Measurements from ENCODE around the gene WDFY3. TPM values are rescaled to one million over a fixed set of nuclear protein-coding genes. Genes with fewer than 3 reads are reported as not detected.

WDFY3 gene
- total and polyA plus RNA-seq, 12 donors: 9.5 to 284 (median 85.0) TPM

DNA sequence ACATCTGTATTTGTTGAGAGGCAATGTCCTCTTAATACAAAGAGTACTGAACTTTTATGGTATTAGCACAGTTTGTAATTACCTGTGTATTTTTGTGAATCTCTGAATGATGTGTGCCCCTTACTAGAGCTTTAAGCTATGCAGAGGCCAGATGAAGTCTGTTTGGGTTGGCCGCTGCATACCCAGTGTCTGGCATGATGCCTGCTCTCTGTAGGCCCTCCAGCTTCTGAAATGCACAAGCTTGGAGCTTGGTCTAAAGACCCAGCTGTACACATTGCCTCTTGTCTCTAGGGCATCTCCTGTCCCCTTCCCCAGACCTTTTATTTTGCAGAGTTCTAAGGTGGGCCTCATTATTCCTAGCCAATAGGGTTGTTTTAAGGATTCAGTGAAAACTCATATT lies 315.0 kb downstream of the WDFY3 start:
- Histone ChIP-seq H3K36me3 (replicated peaks in 1 of 2) (no peaks in the 10 kb centered on the region), H3K4me3 (no peak overlapping the region), H3K27me3 (no peaks in the 10 kb centered on the region), H3K4me1 (replicated peaks in 1 of 2) (peaks cover 8 to 12% of the 10 kb centered on the region in 2 donors), H3K9me3 (replicated peaks in 1 of 3) (no peaks in the 10 kb centered on the region), H3K27ac (no peak overlapping the region)
- no peak for DNase-seq
- 75 to 100% (median 94%) methylated on average over 1 of the region's 1 CpG for WGBS, 4 donors
- intact Hi-C loops (cut with DNase I): no loop called here
- TF ChIP-seq POLR2A (IDR thresholded peaks at IDR 0.05): no peak
- TF ChIP-seq, protein P1, sequence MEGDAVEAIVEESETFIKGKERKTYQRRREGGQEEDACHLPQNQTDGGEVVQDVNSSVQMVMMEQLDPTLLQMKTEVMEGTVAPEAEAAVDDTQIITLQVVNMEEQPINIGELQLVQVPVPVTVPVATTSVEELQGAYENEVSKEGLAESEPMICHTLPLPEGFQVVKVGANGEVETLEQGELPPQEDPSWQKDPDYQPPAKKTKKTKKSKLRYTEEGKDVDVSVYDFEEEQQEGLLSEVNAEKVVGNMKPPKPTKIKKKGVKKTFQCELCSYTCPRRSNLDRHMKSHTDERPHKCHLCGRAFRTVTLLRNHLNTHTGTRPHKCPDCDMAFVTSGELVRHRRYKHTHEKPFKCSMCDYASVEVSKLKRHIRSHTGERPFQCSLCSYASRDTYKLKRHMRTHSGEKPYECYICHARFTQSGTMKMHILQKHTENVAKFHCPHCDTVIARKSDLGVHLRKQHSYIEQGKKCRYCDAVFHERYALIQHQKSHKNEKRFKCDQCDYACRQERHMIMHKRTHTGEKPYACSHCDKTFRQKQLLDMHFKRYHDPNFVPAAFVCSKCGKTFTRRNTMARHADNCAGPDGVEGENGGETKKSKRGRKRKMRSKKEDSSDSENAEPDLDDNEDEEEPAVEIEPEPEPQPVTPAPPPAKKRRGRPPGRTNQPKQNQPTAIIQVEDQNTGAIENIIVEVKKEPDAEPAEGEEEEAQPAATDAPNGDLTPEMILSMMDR (IDR thresholded peaks at IDR 0.05): no peak

DNA sequence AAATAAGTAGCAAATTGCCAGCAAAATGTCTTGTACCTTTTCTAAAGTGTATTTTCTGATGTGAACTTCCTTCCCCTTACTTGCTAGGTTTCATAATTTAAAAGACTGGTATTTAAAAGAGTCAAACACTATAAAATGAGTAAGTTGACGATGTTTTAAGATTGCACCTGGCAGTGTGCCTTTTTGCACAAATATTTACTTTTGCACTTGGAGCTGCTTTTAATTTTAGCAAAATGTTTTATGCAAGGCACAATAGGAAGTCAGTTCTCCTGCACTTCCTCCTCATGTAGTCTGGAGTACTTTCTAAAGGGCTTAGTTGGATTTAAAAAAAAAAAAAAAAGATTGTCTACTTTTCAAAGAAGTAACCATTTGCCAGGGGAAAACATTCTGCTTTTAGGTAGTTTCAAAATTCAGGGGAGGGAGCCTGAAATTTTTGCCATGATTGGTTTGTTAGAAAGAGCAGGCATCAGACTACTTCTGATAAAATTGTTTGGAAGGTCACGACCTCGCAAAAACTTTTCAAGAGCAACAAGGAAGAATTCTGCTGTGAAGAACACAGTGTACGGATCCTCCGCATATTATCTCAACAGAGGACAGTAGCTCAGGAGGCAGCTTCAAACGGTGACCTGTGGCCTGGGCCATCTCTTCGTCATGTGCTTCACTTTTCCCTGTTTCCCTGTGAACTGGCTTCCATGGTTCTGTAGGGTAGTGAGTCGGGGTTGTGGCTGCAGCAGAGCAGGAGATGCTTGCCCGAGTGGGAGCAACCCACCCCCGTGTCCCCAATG lies 317.4 kb downstream of the WDFY3 start:
- Histone ChIP-seq H3K27ac (no peak overlapping the region), H3K36me3 (replicated peaks in 1 of 2) (no peaks in the 10 kb centered on the region), H3K4me1 (replicated peaks in 1 of 2) (peaks cover 8 to 12% of the 10 kb centered on the region in 2 donors), H3K4me3 (no peak overlapping the region), H3K9me3 (replicated peaks in 1 of 3) (no peaks in the 10 kb centered on the region), H3K27me3 (no peaks in the 10 kb centered on the region)
- DNase-seq: no peak
- 64 to 75% (median 72%) methylated on average over 10 of the region's 10 CpGs for WGBS, 4 donors
- intact Hi-C loops (cut with DNase I): no loop called here
- TF ChIP-seq POLR2A (IDR thresholded peaks at IDR 0.05): no peak
- TF ChIP-seq, protein P1 (IDR thresholded peaks at IDR 0.05): no peak

DNA sequence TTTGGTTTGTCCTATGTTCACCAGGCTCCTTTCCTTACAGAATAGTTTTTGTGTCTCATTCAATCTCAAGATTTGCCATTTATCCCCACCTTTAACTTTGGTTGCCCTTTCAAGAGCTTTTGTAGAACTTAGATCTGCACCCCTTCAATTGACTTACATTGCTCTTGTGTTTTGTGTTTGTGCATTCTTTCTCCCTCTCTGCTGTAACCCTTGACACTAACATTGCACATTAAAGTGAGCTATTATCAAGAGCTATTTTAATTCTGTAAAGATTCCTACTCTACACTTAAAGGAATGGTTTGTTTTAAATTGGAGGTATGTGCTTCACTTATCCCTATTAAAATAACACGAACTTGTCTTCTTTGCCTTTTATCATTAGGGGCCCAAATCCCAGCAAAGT lies 318.3 kb downstream of the WDFY3 start:
- TF ChIP-seq, protein P1 (IDR thresholded peaks at IDR 0.05): no peak
- TF ChIP-seq POLR2A (IDR thresholded peaks at IDR 0.05): no peak
- Histone ChIP-seq H3K36me3 (replicated peaks in 1 of 2) (no peaks in the 10 kb centered on the region), H3K4me1 (replicated peaks in 1 of 2) (peaks cover 8 to 12% of the 10 kb centered on the region in 2 donors), H3K27ac (no peak overlapping the region), H3K9me3 (replicated peaks in 1 of 3) (no peaks in the 10 kb centered on the region), H3K27me3 (no peaks in the 10 kb centered on the region), H3K4me3 (no peak overlapping the region)
- no peak for DNase-seq
- intact Hi-C loops (cut with DNase I): no loop called here
- 79 to 96% (median 87%) methylated on average over 1 of the region's 1 CpG for WGBS, 4 donors

DNA sequence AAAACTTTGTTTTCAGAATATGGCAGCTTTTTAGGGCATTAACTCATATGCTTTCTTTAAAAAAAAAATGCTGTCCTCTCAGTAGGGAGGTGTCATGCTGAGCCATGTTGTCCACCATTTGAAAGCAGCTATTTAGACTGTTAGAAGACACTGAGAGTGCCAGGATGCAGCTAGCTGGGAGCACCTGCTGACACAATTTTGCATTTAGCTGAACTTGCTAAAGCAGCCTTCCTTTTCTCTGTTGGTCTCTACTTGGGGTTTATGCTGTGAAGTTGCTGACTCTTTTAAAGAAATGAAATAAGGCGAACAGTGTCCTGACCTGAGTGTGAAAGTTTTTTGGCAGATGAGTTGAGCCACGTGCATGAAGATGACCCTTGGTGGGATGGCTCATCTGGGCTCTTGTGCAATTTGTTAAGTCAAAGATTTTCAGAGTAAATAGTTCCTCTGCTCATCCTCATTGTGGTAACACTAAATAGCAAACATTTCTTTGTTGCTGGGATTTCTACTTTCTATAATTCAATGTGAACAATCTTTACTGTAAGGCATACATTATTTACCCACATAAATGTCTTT lies 319.1 kb downstream of the WDFY3 start:
- H3K4me3 ChIP-seq: no peak overlapping the region
- H3K27ac ChIP-seq: no peak overlapping the region
- 43 to 58% (median 52%) methylated on average over 2 of the region's 2 CpGs for WGBS, 4 donors
- DNase-seq: peak in 4 of 7 donors; percentile 19 to 46 (median 30)
- no peaks in the 10 kb centered on the region for H3K9me3 ChIP-seq (replicated peaks in 1 of 3)
- no peaks in the 10 kb centered on the region for H3K27me3 ChIP-seq
- peaks cover 8 to 12% of the 10 kb centered on the region in 2 donors for H3K4me1 ChIP-seq (replicated peaks in 1 of 2)
- TF ChIP-seq, protein P1 (IDR thresholded peaks at IDR 0.05): no peak
- no peak for TF ChIP-seq POLR2A (IDR thresholded peaks at IDR 0.05)
- H3K36me3 ChIP-seq (replicated peaks in 1 of 2): no peaks in the 10 kb centered on the region
- intact Hi-C loops (cut with DNase I): no loop called here
